ENCODE measurements around the gene CALY.

The CALY gene

GRCh38 chr10:133311570-133311969 lies 25.1 kb downstream of the CALY start:
- no peak for DNase-seq (ENCODE audit: low read depth)

- DNase-seq (ENCODE audit: low read depth) = no peak
Observed at GRCh38 chr10:133310789-133311188, 25.9 kb downstream of the CALY start.

GRCh38 chr10:133310399-133310755 lies 26.3 kb downstream of the CALY start:
- DNase-seq (ENCODE audit: low read depth) = no peak

- no peak for DNase-seq (ENCODE audit: low read depth)
Observed at GRCh38 chr10:133309720-133310398, 26.8 kb downstream of the CALY start.

- peak; percentile 72 for DNase-seq (ENCODE audit: low read depth)
Observed at GRCh38 chr10:133309100-133309719, 27.5 kb downstream of the CALY start.

GRCh38 chr10:133308421-133309099 lies 28.1 kb downstream of the CALY start, which contains the start of the genes TUBGCP2 and ZNF511:
TSS of gene TUBGCP2 (minus strand) at chr10:133308872. CDS start at chr10:133302941, 5,931 bp downstream.
TSS of gene ZNF511 (plus strand) at chr10:133308914. CDS start at chr10:133308944, 30 bp downstream.
- DNase-seq (ENCODE audit: low read depth) = no peak

- no peak for DNase-seq (ENCODE audit: low read depth)
Observed at GRCh38 chr10:133307776-133308420, 28.8 kb downstream of the CALY start.

GRCh38 chr10:133306941-133307379 lies 29.7 kb downstream of the CALY start:
- DNase-seq (ENCODE audit: low read depth) = no peak

GRCh38 chr10:133306097-133306476 lies 30.6 kb downstream of the CALY start:
- no peak for DNase-seq (ENCODE audit: low read depth)

- no peak for DNase-seq (ENCODE audit: low read depth)
Observed at GRCh38 chr10:133303206-133303605, 33.5 kb downstream of the CALY start.

- no peak for DNase-seq (ENCODE audit: low read depth)
Observed at GRCh38 chr10:133302230-133302629, 34.5 kb downstream of the CALY start.

GRCh38 chr10:133299738-133300137 lies 37.0 kb downstream of the CALY start:
- DNase-seq (ENCODE audit: low read depth) = no peak

- DNase-seq (ENCODE audit: low read depth) = no peak
Observed at GRCh38 chr10:133299224-133299623, 37.5 kb downstream of the CALY start.

GRCh38 chr10:133298466-133298865 lies 38.2 kb downstream of the CALY start:
- DNase-seq (ENCODE audit: low read depth) = no peak

- DNase-seq (ENCODE audit: low read depth) = no peak
Observed at GRCh38 chr10:133297504-133297903, 39.2 kb downstream of the CALY start.

GRCh38 chr10:133295426-133296320 lies 41.0 kb downstream of the CALY start:
- no peak for DNase-seq (ENCODE audit: low read depth)

- DNase-seq (ENCODE audit: low read depth) = no peak
Observed at GRCh38 chr10:133294189-133294588, 42.5 kb downstream of the CALY start.

GRCh38 chr10:133293810-133294119 lies 42.9 kb downstream of the CALY start:
- no peak for DNase-seq (ENCODE audit: low read depth)

- peak; percentile 75 for DNase-seq (ENCODE audit: low read depth)
Observed at GRCh38 chr10:133292919-133293809, 43.5 kb downstream of the CALY start.

- DNase-seq (ENCODE audit: low read depth) = no peak
Observed at GRCh38 chr10:133289761-133290160, 46.9 kb downstream of the CALY start.
